ENCODE measurements around the gene FILIP1.
"Not testable (repeated sequence)": the region's sequence is repeated elsewhere in the genome, so short reads cannot be mapped to it uniquely, and the experiment has no call there.

FILIP1 gene

GRCh38 chr6:75445738-75446137, 47.9 kb downstream of the FILIP1 start:
- DNase-seq, result no peak

- no peak for DNase-seq
These were observed 48.7 kb downstream of the FILIP1 start for GRCh38 chr6:75444899-75445298.

- not testable (repeated sequence) for DNase-seq
These were observed 51.7 kb downstream of the FILIP1 start for GRCh38 chr6:75441883-75442282.

DNA sequence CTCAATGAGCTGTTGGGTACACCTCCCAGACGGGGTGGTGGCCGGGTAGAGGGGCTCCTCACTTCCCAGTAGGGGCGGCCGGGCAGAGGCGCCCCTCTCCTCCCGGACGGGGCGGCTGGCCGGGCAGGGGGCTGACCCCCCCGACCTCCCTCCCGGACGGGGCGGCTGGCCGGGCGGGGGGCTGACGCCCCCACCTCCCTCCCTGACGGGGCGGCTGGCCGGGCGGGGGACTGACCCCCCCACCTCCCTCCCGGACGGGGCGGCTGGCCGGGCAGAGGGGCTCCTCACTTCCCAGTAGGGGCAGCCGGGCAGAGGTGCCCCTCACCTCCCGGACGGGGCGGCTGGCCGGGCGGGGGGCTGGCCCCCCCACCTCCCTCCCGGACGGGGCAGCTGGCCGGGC, 52.1 kb downstream of the FILIP1 start:
- not testable (repeated sequence) for DNase-seq

- no peak for DNase-seq
These were observed 55.0 kb downstream of the FILIP1 start for GRCh38 chr6:75438442-75439116.

- no peak for DNase-seq
These were observed 55.6 kb downstream of the FILIP1 start for GRCh38 chr6:75438013-75438431.

- no peak for DNase-seq
These were observed 56.1 kb downstream of the FILIP1 start for GRCh38 chr6:75437421-75437891.

DNA sequence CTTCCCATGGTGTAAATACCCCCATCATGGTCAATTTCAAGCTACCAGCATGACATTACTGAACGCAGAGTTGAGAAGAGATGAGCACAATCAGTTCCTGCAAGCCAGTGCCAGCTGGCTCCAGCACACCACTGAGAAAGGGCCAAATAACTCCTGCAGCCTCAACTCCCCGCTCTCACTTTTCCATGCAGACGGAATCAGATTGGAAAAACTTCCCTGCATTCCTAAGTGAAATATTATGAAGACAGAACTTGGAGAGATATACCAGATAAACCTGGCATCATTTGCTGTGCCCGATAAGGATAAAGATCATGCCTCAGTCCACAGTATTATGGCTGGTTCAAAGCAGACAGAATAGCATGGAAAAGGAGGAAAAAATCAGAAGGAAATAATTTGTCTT, 56.7 kb downstream of the FILIP1 start:
- no peak for DNase-seq

GRCh38 chr6:75432809-75433208, 60.8 kb downstream of the FILIP1 start:
- not testable (repeated sequence) for DNase-seq

DNA sequence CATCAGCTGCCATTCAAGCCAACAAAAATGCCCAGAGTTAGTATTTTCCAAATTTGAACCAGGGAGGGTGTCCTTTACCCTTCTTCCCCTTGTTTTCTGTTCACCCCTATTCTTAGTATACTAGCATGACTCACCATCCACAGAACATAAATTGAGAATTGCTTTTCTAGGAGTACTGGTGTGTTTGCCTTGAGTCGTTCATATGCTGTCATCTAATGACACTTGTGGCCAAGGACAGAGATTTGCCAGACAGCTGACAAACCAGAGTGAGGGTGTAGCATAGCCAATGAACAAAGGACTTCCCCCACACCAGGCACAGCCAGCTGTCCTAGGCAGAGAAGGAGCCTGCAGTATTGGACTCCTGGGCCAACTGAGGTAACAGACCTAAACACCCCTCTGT, 62.2 kb downstream of the FILIP1 start:
- DNase-seq, result no peak

GRCh38 chr6:75430631-75431325, 62.8 kb downstream of the FILIP1 start:
- no peak for DNase-seq

GRCh38 chr6:75429061-75429703, 64.4 kb downstream of the FILIP1 start:
- no peak for DNase-seq

GRCh38 chr6:75428204-75428603, 65.4 kb downstream of the FILIP1 start:
- DNase-seq, result no peak

GRCh38 chr6:75427329-75427728, 66.3 kb downstream of the FILIP1 start:
- DNase-seq, result no peak

DNA sequence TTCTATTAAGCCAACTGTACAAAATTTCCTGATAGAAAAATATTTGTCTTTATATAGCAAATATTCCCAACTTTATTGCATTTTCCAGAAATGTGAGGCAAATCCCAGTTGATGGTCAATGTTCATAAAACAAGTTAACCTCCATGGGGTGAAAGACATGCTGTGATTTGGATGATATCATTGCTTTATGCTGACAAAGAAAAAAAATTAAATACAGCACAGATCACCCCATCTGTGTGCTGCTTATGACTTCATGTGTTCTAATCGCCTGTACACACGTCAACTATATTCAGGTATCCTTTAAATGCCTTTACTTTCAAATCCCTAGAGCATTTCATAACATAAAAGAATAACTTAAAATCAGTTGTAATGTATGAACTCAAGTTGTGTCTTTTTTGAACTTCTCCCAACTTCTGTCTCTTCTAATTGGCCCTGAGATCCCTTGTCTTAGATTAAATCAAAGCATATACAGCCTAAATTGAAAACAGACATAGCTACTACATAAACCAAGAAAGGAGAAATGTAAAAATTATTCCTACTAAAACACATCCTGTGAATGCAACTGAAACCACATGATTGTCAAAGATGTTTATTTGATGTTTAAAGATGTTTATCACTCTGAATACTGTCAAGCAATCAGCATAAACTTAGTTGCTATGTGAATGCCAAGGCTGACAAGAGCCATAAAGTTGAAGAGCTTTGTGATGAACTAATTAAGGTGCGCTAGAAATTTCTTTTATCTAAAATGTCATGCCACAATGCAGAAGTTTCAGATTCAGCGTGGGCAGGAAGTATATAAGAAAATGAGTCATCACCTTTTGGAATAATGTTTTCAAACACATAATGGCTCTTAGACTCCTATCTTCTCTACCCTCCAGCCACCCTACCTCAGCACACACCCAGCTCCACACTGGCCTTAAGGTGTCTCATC, 68.7 kb downstream of the FILIP1 start:
- no peak for DNase-seq

DNA sequence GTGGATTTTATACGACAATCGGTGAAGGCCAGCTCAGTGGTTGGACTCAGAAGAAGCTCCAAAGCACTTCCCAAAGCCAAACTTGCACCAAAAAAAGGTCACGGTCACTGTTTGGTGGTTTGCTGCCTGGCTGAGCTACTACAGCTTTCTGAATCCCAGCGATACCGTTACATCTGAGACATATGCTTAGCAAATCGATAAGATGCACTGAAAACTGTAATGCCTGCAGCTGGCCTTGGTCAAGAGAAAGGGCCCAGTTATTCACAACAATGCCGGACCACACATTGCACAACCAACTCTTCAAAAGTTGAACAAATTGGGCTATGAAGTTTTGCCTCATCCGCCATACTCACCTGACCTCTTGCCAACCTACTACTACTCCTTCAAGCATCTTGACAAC, 70.2 kb downstream of the FILIP1 start:
- DNase-seq, result no peak

DNA sequence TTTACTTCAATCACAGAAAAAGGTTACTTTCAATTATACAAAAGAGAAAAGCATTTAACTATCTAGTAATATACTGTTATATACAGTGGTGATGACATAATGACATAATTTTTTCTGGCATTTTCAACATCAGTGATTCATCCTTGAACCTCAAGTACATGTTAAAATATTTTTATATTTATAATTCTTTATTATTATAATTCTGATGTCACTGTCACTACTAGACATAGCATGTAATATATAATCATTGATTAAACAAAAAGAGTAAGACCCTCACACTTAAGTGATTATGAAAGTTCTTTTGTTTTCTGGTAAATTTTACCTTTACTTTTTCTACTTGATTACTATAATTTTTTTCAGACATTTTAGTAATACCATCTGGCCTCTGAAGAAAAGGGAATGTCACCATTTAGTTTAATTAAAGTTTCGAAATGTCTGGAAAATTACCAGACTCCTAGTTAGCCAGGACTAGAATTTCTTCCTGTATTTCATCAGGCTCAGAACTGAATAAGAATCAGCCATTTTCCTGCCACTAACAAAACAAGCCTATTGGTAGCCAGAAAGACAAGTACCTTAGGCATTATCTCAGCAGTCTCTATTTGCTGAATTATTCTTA, 71.5 kb downstream of the FILIP1 start:
- no peak for DNase-seq

DNA sequence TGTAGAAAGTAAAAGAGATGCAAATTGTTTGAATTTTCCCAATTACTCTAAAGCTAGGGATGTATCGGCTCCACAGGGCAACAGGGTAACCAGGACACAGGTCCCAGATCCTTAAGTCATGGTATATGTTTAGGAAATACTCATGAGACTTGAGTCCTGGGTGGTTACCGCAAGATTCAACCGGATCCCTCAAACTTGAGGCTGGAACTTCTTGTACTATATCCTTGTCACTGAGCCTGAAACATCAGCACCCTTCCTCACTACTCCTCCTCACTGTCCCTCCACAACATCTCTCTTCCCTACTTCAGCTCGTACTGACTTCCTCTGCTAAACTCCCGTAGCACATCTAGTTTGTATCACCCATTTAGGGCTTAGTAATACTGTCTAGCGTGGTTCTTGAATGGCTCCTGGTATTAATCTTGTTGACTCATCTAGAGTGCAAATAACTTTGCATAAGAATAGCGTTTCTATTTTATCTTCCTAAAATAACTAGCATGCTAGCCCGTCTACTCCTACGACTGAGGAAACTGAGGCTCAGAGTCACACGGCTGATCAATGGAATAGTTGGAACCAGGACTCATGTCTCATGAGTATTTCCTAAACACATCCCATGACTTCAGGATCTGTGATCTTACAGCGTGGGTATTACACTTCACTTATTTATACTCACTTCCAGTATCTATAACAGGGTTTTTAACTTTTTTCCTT, 72.1 kb downstream of the FILIP1 start:
- no peak for DNase-seq

- DNase-seq, result no peak
These were observed 73.6 kb downstream of the FILIP1 start for GRCh38 chr6:75419980-75420379.

- no peak for DNase-seq
These were observed 74.2 kb downstream of the FILIP1 start for GRCh38 chr6:75419416-75419815.

GRCh38 chr6:75418233-75418632, 75.4 kb downstream of the FILIP1 start:
- DNase-seq, result no peak

GRCh38 chr6:75416443-75416842, 77.2 kb downstream of the FILIP1 start:
- no peak for DNase-seq

Measured in CD4-positive, alpha-beta T cell treated with Interleukin-21 for 1 hour (primary cell).